GM10248 (cell line): ENCODE data around the gene TM2D1.

Experiments used
- CTCF ChIA-PET: fragments of 300-600 bp; sonication (Branson Sonifier 250); formaldehyde crosslinking; extraction: SDS; loops from one replicate; lab custom pipeline; 2021; ENCODE audit warnings: antibody characterized with exemption; lab: Yijun Ruan, JAX
- POLR2A ChIA-PET: fragments of 350-650 bp; sonication (Branson Sonifier 250); formaldehyde crosslinking; extraction: SDS; loops from one replicate; lab custom pipeline; 2020; ENCODE audit warnings: antibody characterized with exemption; lab: Yijun Ruan, JAX
- DNase-seq: peaks from one replicate; pipeline ENCODE4 v3.0.0; 2012; ENCODE audit errors: extremely low spot score
- CTCF ChIP-seq: IDR thresholded peaks from 2 replicates; pipeline ENCODE4 v1.5.1; 2012; ENCODE audit warnings: mild to moderate bottlenecking, low read depth; ENCODE audit errors: extremely low read depth, missing control alignments, control extremely low read depth

Gene TM2D1

GRCh38 chr1:61752921-61753389 lies 28.0 kb upstream of the TM2D1 start:
- POLR2A ChIA-PET = no interaction called here
- CTCF ChIA-PET = no interaction called here
- no peak for TF ChIP-seq CTCF
- DNase-seq = no peak

GRCh38 chr1:61749574-61749973 lies 24.6 kb upstream of the TM2D1 start:
- POLR2A ChIA-PET = no interaction called here
- CTCF ChIA-PET = interaction anchor here (1.1 kb wide), 1 partner anchor 10 kb away, joined by 3 read pairs; no protein-coding TSS in a partner anchor
- no peak for TF ChIP-seq CTCF
- DNase-seq = no peak

- CTCF ChIA-PET = no interaction called here
- TF ChIP-seq CTCF = no peak
These were observed 23.6 kb upstream of the TM2D1 start for GRCh38 chr1:61748566-61748965.

GRCh38 chr1:61746813-61747212 lies 21.9 kb upstream of the TM2D1 start:
- no peak for TF ChIP-seq CTCF
- POLR2A ChIA-PET = no interaction called here
- CTCF ChIA-PET = no interaction called here
- no peak for DNase-seq

More at GRCh38 chr1:61748566-61748965, 23.6 kb upstream of the TM2D1 start:
- no peak for DNase-seq
- POLR2A ChIA-PET = interaction anchor here (0.6 kb wide), 1 partner anchor 147 kb away, joined by 6 read pairs; no protein-coding TSS in a partner anchor

GRCh38 chr1:61743716-61744580 lies 19.0 kb upstream of the TM2D1 start:
- TF ChIP-seq CTCF = no peak
- POLR2A ChIA-PET = no interaction called here
- CTCF ChIA-PET = interaction anchor here (0.8 to 1.2 kb wide), 3 partner anchors 9 to 41 kb away, joined by 3 to 4 read pairs (median 3); no protein-coding TSS in a partner anchor
- DNase-seq = no peak

GRCh38 chr1:61743431-61743705 lies 18.4 kb upstream of the TM2D1 start:
- ChIA-PET CTCF (no interaction called here), POLR2A (no interaction called here)
- no peak for TF ChIP-seq CTCF
- no peak for DNase-seq
